BE2C (cell line): Measurements from ENCODE around the gene FAM9C.
"Not testable (repeated sequence)": the region's sequence is repeated elsewhere in the genome, so short reads cannot be mapped to it uniquely, and the experiment has no call there.

Experiments used
- DNase-seq: peaks from one replicate; pipeline ENCODE4 v3.0.0-alpha.2; 2020
- H3K27me3 ChIP-seq: fragments of 250-450 bp; sonication (Bioruptor Pico); 2 replicates; pipeline ENCODE4 v1.5.1; 2020; ENCODE audit warnings: mild to moderate bottlenecking
- H3K36me3 ChIP-seq: fragments of 250-450 bp; sonication (Bioruptor Pico); 2 replicates; pipeline ENCODE4 v1.5.1; 2020; ENCODE audit warnings: mild to moderate bottlenecking
- H3K4me1 ChIP-seq: fragments of 250-450 bp; sonication (Bioruptor Pico); 2 replicates; pipeline ENCODE4 v1.5.1; 2020
- H3K4me3 ChIP-seq: 2 replicates; pipeline ENCODE4 v1.5.1; 2011; ENCODE audit warnings: low read depth, low read length
- H3K9me3 ChIP-seq: fragments of 250-450 bp; sonication (Bioruptor Pico); 2 replicates; pipeline ENCODE4 v1.5.1; 2020
- CTCF ChIP-seq: IDR thresholded peaks from 2 replicates; pipeline ENCODE4 v1.5.1; 2012; ENCODE audit warnings: mild to moderate bottlenecking, low read depth, low read length

Gene FAM9C

DNA sequence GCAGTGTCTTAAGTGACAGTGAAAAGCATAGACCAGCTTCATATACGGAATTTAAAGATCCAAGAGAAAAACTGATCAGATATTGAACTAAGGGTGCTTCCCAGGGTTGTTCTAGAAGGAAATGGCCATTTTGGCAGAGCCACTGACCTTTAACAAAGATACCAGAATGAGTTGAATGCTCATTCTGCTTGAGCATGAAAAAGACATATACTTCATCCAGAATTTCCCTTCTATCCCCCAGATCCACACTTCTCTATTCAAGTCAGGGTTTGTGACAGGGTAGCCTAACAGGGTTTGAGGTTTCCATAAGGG, 45.6 kb upstream of the FAM9C start:
- Histone ChIP-seq H3K4me1 (no peaks in the 10 kb centered on the region), H3K4me3 (no peak overlapping the region)

GRCh38 chrX:13088156-13088487, 43.7 kb upstream of the FAM9C start:
- H3K36me3 ChIP-seq: no peaks in the 10 kb centered on the region
- DNase-seq: no peak
- no peaks in the 10 kb centered on the region for H3K9me3 ChIP-seq
- no peak for TF ChIP-seq CTCF
- no peaks in the 10 kb centered on the region for H3K4me1 ChIP-seq
- no peak overlapping the region for H3K4me3 ChIP-seq
- no peaks in the 10 kb centered on the region for H3K27me3 ChIP-seq

More for the DNA sequence above, 45.6 kb upstream of the FAM9C start:
- DNase-seq: no peak
- TF ChIP-seq CTCF: no peak
- Histone ChIP-seq H3K27me3 (no peaks in the 10 kb centered on the region), H3K36me3 (no peaks in the 10 kb centered on the region), H3K9me3 (no peaks in the 10 kb centered on the region)

GRCh38 chrX:13087322-13088155, 43.1 kb upstream of the FAM9C start:
- DNase-seq: no peak
- Histone ChIP-seq H3K27me3 (no peaks in the 10 kb centered on the region), H3K4me1 (no peaks in the 10 kb centered on the region), H3K36me3 (no peaks in the 10 kb centered on the region), H3K4me3 (no peak overlapping the region), H3K9me3 (no peaks in the 10 kb centered on the region)
- no peak for TF ChIP-seq CTCF

DNA sequence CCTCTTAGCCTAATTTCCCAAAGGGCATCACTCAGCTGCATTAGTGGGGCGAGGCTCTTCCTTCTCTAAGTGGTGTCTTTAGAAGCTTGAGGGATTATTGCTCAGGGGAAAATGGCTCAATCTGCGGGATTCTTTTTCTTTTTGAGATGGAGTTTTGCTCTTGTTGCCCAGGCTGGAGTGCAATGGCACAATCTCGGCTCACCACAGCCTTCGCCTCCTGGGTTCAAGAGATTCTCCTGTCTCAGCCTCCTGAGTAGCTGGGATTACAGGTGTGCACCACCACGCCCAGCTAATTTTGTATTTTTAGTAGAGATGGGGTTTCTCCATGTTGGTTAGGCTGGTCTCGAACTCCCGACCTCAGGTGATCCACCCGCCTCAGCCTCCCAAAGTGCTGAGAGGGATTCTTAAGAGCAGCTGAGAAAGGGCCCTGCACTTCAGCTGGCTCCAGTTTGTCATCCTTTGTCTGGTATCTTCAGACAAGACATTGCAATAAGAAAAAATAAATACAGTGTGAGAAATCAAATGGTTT, 42.4 kb upstream of the FAM9C start:
- not testable (repeated sequence) for H3K4me1 ChIP-seq, DNase-seq, H3K4me3 ChIP-seq, H3K36me3 ChIP-seq, H3K9me3 ChIP-seq, H3K27me3 ChIP-seq

- no peak for DNase-seq
- no peak overlapping the region for H3K4me3 ChIP-seq
- no peaks in the 10 kb centered on the region for H3K4me1 ChIP-seq
These were observed 41.7 kb upstream of the FAM9C start for GRCh38 chrX:13086076-13086475.

GRCh38 chrX:13085526-13085925, 41.1 kb upstream of the FAM9C start:
- Histone ChIP-seq H3K27me3 (no peaks in the 10 kb centered on the region), H3K9me3 (no peaks in the 10 kb centered on the region), H3K4me3 (no peak overlapping the region), H3K36me3 (no peaks in the 10 kb centered on the region), H3K4me1 (no peaks in the 10 kb centered on the region)
- no peak for DNase-seq
- TF ChIP-seq CTCF: no peak

More at GRCh38 chrX:13086076-13086475, 41.7 kb upstream of the FAM9C start:
- no peaks in the 10 kb centered on the region for H3K27me3 ChIP-seq
- TF ChIP-seq CTCF: no peak
- H3K36me3 ChIP-seq: no peaks in the 10 kb centered on the region
- no peaks in the 10 kb centered on the region for H3K9me3 ChIP-seq
